ENCODE results near the gene MS4A2.

- TF ChIP-seq CTCF (IDR thresholded peaks at IDR 0.05): no peak
- no peak for TF ChIP-seq POLR2A (IDR thresholded peaks at IDR 0.05)
These were observed 24.4 kb upstream of the MS4A2 start for GRCh38 chr11:60064111-60064510.

All from thyroid gland (tissue), 4 donors.